ENCODE measurements around the gene IQCE. TPM values are rescaled to one million over a fixed set of nuclear protein-coding genes. Genes with fewer than 3 reads are reported as not detected.

IQCE gene
- total and polyA plus RNA-seq, 2 experiments from 2014 or later: 11.8 to 13.3 TPM

GRCh38 chr7:2518737-2519118 lies 40.1 kb upstream of the IQCE start:
- Histone ChIP-seq H3K79me2 (peaks cover 6% of the 10 kb centered on the region), H2AFZ (peak overlapping the region; percentile 40), H3K4me2 (peak overlapping the region; percentile 96), H3K36me3 (replicated peaks; ENCODE audit: insufficient read depth, low read depth) (no peaks in the 10 kb centered on the region), H3K9me3 (ENCODE audit: low read depth) (no peaks in the 10 kb centered on the region), H3K27me3 (peaks cover 20% of the 10 kb centered on the region), H3K4me3 (peak overlapping the region; percentile 39), H3K4me1 (ENCODE audit: insufficient read depth) (peaks cover 48% of the 10 kb centered on the region), H3K9me2 (replicated peaks; ENCODE audit: insufficient read depth) (no peaks in the 10 kb centered on the region), H4K20me1 (ENCODE audit: insufficient read depth, poor library complexity, severe bottlenecking) (peaks cover 3% of the 10 kb centered on the region), H3K27ac (no peak overlapping the region)
- WGBS (ENCODE audit: low lambda C conversion rate, missing lambda C conversion rate): 5% methylated on average over 25 of the region's 41 CpGs
- TF ChIP-seq CTCF (IDR thresholded peaks at IDR 0.05; ENCODE audit: poor library complexity) (no peak), EZH2phosphoT487 (IDR thresholded peaks at IDR 0.05; ENCODE audit: low read depth, severe bottlenecking, unreplicated experiment) (no peak), EZH2 (IDR thresholded peaks at IDR 0.05; ENCODE audit: borderline replicate concordance) (no peak)
- DNase-seq (ENCODE audit: low spot score): no peak

- WGBS (ENCODE audit: low lambda C conversion rate, missing lambda C conversion rate): 1% methylated on average over 42 of the region's 95 CpGs
- peak; percentile 96 for DNase-seq (ENCODE audit: low spot score)
- Histone ChIP-seq H3K27me3 (peaks cover 20% of the 10 kb centered on the region), H3K79me2 (peaks cover 6% of the 10 kb centered on the region), H3K36me3 (replicated peaks; ENCODE audit: insufficient read depth, low read depth) (no peaks in the 10 kb centered on the region), H2AFZ (peak within 1 kb of the TSS; percentile 40), H3K4me1 (ENCODE audit: insufficient read depth) (peaks cover 51% of the 10 kb centered on the region), H3K4me2 (peak within 1 kb of the TSS; percentile 96), H3K4me3 (peak within 1 kb of the TSS; percentile 39), H3K9me3 (ENCODE audit: low read depth) (no peaks in the 10 kb centered on the region), H4K20me1 (ENCODE audit: insufficient read depth, poor library complexity, severe bottlenecking) (peaks cover 3% of the 10 kb centered on the region), H3K27ac (no peak within 1 kb of the TSS), H3K9me2 (replicated peaks; ENCODE audit: insufficient read depth) (no peaks in the 10 kb centered on the region)
- TF ChIP-seq EZH2 (IDR thresholded peaks at IDR 0.05; ENCODE audit: borderline replicate concordance) (no peak), EZH2phosphoT487 (IDR thresholded peaks at IDR 0.05; ENCODE audit: low read depth, severe bottlenecking, unreplicated experiment) (no peak), CTCF (IDR thresholded peaks at IDR 0.05; ENCODE audit: poor library complexity) (no peak)
These were observed 39.5 kb upstream of the IQCE start, which contains the start of gene LFNG for GRCh38 chr7:2519119-2519930. Gene LFNG (plus strand): TSS chr7:2519774. CDS start chr7:2519862, 88 bp downstream.

- H3K4me2 ChIP-seq: peak overlapping the region; percentile 81
- TF ChIP-seq EZH2phosphoT487 (IDR thresholded peaks at IDR 0.05; ENCODE audit: low read depth, severe bottlenecking, unreplicated experiment) (no peak), CTCF (IDR thresholded peaks at IDR 0.05; ENCODE audit: poor library complexity) (peak; percentile 4)
- no peak overlapping the region for H3K27ac ChIP-seq
- 11% methylated on average over 23 of the region's 37 CpGs for WGBS (ENCODE audit: low lambda C conversion rate, missing lambda C conversion rate)
- H3K9me2 ChIP-seq (replicated peaks; ENCODE audit: insufficient read depth): no peaks in the 10 kb centered on the region
- peaks cover 58% of the 10 kb centered on the region for H3K4me1 ChIP-seq (ENCODE audit: insufficient read depth)
- H3K36me3 ChIP-seq (replicated peaks; ENCODE audit: insufficient read depth, low read depth): no peaks in the 10 kb centered on the region
- H2AFZ ChIP-seq: no peak overlapping the region
- DNase-seq (ENCODE audit: low spot score): no peak
- no peaks in the 10 kb centered on the region for H3K9me3 ChIP-seq (ENCODE audit: low read depth)
- no peak overlapping the region for H3K4me3 ChIP-seq
- peaks cover 20% of the 10 kb centered on the region for H3K27me3 ChIP-seq
- H4K20me1 ChIP-seq (ENCODE audit: insufficient read depth, poor library complexity, severe bottlenecking): peaks cover 3% of the 10 kb centered on the region
- H3K79me2 ChIP-seq: peaks cover 6% of the 10 kb centered on the region
These were observed 38.5 kb upstream of the IQCE start for GRCh38 chr7:2520131-2520760.
